GM19099 (cell line): ENCODE measurements around the gene CSRP1.
A peak's percentile ranks its signal among the peaks of the same experiment; 100 is the strongest.

Source experiments
- POLR2A ChIP-seq: IDR thresholded peaks from 3 replicates; pipeline ENCODE4 v1.6.1; 2011; ENCODE audit warnings: low read depth; ENCODE audit not compliant: insufficient read length; ENCODE audit errors: extremely low read depth

CSRP1 gene

DNA sequence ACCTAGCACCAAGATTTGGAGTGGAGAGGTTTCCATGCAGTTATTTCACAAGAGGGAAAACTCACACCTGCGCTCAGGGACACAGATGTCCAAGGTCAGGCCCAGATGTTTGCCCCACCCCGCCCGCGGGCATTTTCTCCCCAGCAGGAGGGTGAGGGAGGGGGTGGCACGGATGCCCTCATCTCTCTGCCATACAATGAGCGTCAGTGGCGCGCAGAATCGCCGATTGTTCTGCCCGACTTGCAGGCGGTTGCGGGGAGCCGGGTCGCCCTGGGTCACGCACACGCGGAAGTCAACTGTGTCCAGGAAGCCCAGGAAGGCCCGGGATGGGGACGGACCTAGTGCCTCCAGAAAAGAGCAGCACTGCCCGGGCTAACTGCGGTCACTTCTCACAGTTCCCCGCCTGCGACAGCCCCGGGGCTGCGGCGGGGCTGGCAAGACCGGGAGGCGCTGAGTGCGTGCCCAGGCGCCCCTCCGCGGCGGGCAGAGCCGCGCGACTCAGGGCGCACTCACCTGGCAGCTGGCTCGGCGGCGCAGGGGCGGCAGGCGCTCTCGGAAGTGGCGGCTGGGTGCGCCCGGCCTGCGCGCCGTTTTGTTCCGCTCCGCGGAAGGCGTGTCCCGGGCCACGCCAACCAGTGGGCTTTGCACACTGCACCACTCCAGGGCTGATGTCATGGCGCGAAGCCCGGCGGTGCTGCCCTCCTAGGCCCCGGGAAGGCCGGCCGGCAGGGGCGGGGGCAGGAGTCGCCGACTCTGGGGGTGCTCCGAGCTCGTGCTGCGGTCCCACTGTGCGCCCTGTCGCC lies at the start of gene CSRP1:
Gene CSRP1 (minus strand): TSS at position 567 of the 803 bp plus-strand sequence. CDS start 10,820 bp downstream, outside the sequence.
- peak; percentile 95 for TF ChIP-seq POLR2A

GRCh38 chr1:201555593-201555945 lies 48.6 kb upstream of the CSRP1 start:
- no peak for TF ChIP-seq POLR2A

DNA sequence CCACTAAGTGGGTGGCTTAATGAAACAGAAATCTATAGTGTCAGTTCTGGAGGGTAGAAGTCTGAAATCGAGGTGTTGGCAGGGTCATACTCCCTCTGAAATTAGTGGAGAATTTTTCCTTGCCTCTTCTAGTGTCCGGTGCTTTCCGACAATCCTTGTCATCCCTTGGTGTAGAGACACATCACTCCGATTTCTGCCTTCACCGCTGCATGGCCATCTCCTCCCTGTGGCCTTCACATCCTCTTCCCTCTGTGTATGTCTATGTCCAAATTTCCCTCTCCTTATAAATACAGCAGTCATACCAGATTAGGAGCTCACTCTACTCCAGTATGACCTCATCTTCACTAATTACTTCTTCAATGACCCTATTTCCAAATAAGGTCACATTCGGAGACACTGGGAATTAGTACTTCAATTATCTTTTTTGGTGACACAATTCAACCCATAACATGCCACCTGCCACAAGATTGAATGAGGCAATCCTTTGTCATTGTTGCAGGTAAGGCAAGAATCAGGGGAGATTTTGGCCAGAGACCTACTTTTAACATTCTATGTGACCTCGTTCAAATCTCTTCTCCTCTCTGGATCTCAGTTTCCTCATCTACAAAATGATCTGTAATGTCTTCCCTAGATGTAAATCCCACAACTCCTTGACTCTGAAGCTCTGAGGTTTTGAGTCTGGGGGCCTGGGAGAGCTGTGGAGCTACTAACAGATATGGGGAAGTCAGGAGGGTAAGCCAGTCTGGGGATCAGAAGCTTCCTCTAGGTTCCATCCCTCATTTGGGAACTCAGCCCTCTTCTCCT lies 48.1 kb upstream of the CSRP1 start:
- no peak for TF ChIP-seq POLR2A

DNA sequence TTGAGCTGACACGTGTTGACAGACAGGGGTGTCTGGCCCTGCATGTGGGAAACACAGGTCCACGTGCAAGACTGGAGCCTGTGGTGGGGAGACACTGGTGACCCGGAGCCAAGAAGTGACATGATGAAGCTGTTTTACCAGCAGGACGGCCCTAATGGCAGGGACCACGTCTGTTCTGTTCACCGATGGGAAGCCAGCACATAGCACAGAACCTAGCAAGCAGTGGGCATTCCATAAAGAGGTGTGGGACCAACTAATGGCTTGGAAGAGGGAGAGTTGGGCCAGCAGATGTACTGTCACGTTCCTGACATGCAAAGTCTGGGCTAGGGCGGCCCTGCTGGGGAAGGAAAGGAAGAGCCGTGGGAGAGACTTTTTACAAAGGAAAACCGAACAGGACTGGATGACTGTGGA lies 47.3 kb upstream of the CSRP1 start:
- TF ChIP-seq POLR2A, result no peak

- TF ChIP-seq POLR2A, result no peak
These were observed 46.7 kb upstream of the CSRP1 start for GRCh38 chr1:201553496-201554189.

- TF ChIP-seq POLR2A, result no peak
These were observed 46.0 kb upstream of the CSRP1 start for GRCh38 chr1:201552941-201553351.

- no peak for TF ChIP-seq POLR2A
These were observed 45.2 kb upstream of the CSRP1 start for GRCh38 chr1:201551877-201552731.

- no peak for TF ChIP-seq POLR2A
These were observed 44.2 kb upstream of the CSRP1 start for GRCh38 chr1:201551096-201551495.

- TF ChIP-seq POLR2A, result no peak
These were observed 39.0 kb upstream of the CSRP1 start for GRCh38 chr1:201545851-201546492.

DNA sequence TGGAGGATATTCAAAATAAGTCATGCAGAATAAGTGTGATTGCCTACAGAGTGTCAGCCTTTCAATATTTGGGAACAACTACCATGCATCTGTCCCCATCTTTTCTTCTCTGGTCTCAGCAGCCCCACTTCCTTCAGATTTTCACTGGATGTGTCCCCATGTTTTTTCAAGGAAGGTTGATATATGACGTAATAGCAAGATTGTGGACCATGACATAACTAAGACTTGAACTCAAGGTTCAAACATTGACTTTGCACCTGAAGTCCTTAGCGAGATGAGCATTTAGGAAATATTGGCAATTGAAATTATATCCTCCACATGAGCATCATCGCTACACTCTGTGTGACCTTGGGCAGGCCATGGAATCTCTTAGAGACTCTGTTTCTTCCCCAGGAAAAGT lies 37.8 kb upstream of the CSRP1 start:
- TF ChIP-seq POLR2A, result no peak

GRCh38 chr1:201543871-201544642 lies 37.1 kb upstream of the CSRP1 start:
- no peak for TF ChIP-seq POLR2A

GRCh38 chr1:201542309-201543035 lies 35.5 kb upstream of the CSRP1 start:
- no peak for TF ChIP-seq POLR2A
